HG03097 (cell line): ENCODE data around the gene DIAPH2.
A peak's percentile ranks its signal among the peaks of the same experiment; 100 is the strongest.

Experiments
- ATAC-seq: cut with Tn5 transposase; IDR thresholded peaks from one replicate; pipeline ENCODE4 v1.9.1; 2021; ENCODE audit not compliant: unreplicated experiment, low FRiP score

Gene DIAPH2

DNA sequence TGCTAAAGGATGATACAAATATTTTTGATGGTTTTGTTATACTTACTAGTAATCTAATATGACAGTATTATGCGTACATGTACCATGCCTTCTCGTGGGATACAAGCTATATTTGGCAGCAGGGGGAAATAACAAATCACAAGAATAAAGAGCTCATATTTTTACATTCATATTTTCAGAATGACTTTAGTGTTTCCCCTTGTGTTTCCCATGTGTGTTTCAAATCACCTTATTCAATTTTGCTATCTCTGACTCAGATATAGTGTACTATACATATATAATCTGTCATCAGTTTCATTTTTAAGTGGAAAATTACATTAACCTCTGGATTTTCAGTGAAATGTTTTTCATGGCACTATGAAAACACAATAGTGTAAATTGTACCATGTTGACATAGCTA lies 345.8 kb downstream of the DIAPH2 start:
- no peak for ATAC-seq

DNA sequence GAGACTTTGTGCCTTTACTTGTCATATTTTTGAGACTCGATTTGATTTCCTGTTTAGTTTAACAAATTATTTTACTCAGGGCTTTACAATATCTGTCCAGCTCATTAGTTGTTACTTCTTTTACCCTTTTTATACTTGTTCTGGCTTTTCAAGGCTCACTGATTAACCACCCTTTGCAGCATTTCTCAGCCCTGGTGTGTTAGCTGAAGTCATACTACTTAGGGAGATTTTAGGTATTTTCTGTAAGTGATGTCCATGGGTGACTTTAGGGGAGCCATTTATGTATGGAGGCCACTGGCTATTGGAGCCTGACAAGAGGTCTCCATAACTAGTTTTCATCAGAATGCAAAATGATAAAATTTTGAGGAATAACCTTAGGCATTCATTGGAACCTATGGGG lies 346.3 kb downstream of the DIAPH2 start:
- ATAC-seq, result no peak

DNA sequence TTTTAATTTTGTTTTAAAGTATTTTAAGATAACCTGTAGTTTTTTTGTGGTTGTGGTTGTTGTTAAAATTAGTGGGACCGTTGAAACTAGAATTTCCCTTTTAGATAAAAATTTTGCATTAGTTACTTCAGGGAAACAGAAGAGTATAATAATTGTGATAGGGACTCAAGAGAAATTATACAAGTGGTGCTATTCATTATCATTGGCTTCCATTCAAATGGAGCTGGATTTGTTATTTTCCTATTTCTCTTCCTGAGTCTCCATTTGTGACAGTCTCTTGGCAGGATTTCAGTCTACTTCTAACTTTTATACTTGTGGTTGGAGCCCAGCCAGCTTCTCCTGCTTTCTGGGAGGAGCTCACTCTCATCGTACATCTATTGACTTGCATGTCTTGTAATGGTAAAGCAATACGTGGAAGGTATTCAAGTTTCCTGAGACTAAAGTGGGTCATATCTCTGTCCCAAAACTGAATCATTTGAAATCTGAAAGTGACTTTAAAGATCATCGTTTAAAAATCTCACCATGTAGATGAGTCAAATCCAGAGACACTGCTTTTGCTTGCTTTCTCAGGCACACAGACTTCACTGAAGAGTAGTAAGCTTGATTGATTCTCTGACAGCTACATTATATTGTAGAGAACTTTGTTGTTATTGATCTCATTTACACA lies 354.9 kb downstream of the DIAPH2 start:
- peak; percentile 64 for ATAC-seq

DNA sequence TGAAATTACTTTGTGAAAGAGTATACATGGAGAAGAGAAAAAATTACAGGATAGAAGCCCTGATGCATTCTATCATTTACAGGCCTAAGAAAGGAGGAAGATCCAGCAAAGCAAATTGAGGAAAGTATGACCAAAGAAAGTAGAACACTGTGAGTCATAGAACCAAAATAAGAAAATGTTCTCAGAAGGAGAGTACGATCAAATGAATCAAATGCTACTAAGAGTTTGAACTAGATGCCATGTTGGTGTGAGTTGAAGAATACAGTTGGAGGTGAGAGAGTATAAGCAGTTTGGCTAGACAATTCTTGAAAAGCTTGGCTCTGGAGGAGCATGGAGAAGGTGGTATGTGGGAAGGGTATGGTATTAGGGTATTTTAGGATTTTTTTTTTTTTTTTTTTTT lies 360.8 kb downstream of the DIAPH2 start:
- no peak for ATAC-seq

DNA sequence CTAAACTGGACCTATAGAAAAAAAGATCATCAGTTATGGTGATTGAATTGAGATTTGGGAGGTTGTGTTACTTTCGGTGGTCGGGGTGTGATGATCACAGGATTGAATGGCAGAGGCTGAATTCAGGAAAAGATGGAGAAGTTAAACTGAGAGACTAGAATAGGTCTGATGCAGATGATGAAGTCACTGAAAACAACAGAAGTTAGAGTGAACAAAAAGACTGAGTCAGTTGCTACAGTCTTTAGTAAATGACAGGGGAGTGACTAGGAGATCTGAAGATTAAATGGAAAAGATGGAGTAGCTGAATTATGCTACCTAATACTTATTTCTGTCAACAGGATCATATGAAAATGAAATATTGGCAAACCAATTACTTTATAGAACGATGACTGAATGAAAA lies 362.2 kb downstream of the DIAPH2 start:
- ATAC-seq, result no peak

DNA sequence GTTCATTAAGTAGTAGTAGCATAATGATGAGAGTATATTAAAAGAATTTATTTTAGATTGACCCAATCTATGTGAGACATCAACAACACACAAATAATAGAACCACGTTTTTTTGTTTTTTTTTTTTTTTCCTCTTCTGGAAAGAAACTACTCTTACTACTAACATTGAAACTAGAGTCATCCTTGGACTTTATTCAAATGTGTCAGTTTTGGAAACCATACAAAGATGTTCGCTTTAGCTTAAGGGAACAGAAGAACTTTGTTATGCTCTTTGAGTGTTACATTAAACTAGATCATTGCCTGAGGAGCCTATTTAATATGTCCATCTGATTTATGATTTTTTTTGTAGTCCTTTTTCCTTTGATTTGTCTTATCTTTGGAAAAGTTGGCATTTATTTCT lies 365.8 kb downstream of the DIAPH2 start:
- ATAC-seq, result no peak

DNA sequence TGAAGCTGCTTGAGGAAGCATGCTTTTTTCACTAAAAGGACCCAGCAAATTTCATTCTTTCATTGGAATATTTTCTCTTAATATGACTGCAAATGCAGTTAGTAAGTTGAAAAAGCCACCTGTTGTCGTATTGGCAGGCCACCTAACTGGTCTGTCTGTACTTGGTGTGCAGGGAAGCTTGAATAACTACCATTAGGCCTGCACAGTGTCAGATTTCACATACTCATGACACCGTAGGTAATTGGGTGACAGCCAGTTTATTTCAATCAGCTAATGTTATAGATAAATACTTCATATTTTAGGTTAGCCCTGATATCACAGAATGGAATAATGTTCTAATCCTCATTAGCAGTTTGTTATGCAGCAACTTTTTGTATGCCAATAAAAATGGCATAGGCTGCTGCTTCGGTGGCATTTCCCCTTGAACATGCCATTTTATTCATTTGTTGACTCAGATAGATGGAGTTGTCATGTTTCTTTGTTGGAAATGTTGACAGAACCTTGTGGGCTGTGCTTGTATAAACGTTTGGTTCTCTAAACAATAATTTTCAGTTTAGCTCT lies 372.8 kb downstream of the DIAPH2 start:
- no peak for ATAC-seq

DNA sequence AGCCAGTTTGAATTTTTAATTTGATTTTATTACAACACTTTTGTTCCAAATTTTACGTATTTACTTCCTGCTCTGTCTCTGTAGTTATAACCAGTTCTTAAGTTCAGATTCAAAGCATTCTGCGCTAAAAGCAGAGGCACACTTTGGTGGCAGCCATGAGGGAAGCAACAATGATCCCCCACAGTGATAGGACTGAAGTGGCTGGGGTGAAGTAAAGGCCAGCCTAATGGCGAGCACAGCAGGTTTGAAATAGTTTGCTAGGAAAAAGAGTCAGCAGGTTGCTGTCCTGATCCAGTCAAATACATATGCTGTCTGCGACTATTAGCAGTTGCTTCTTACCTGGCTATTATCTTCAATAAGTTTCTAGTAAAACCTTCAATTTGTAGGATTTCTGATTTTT lies 375.4 kb downstream of the DIAPH2 start:
- ATAC-seq, result no peak

DNA sequence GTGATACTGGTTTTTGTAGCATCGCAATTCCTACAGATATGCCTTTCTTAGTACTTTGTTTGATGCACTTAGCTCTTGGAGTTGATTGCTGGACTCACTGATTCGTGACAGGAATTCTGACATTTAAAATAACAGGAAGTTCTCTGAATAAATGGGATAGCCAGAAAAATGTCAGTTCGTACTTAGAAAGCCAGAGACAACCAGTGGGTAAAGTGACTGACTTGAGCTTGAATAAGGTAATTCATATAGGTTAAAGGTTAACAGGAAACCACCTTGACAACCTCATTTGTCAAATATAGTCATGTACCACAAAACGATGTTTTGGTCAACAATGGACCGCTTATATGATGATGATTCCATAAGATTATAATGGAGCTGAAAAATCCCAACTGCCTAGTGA lies 380.4 kb downstream of the DIAPH2 start:
- no peak for ATAC-seq

DNA sequence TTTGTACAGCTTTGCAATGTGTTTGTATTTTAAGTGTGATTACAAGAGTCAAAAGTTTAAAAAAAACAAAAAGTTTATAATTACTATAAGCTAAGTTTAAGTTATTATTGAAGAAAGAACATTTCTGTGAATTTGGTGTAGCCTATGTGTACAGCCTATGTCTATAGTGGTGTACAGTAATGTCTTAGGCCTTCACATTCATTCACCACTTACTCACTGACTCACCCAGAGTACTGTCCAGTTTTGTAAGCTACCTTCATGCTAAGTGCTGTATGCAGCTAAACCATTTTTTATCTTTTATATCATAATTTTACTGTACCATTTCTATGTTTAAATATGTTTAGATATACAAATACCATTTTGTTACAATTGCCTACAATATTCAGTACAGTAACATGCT lies 381.3 kb downstream of the DIAPH2 start:
- ATAC-seq, result no peak

DNA sequence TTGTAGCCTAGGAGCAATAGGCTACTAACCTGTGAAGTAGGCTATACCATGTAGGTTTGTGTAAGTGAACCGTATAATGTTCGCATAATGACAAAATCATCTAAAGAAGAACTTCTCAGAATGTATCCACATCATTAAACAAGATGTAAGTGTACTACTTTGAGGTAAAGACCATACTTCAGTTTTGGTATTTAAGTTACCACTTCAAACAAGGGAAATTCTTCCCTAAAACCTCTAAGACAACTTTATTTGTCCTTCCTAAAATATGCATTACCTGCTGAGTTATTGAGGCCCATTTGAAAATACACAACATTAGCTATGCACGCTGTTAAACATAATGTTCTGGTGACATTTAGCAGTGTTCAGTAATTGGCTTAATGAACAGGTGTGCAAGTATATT lies 381.7 kb downstream of the DIAPH2 start:
- ATAC-seq, result no peak

DNA sequence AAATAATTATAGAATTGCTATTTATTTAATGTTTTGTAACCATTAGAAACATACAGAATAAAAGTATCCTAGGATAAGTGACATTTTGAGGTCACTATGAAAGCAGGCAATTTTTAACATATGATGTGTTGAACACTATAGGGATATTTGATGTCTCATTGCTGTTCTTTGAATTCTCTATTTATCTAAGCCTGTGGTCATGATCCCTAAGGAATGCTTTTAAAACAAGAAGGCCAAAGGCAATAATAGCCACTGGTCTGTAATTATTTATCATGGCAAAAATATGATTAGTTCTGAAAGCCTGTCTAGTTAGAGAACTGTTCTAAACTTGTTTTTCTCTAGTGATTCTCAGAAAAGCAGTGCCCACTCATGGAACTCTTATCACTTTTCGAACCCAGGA lies 385.7 kb downstream of the DIAPH2 start:
- ATAC-seq, result no peak

DNA sequence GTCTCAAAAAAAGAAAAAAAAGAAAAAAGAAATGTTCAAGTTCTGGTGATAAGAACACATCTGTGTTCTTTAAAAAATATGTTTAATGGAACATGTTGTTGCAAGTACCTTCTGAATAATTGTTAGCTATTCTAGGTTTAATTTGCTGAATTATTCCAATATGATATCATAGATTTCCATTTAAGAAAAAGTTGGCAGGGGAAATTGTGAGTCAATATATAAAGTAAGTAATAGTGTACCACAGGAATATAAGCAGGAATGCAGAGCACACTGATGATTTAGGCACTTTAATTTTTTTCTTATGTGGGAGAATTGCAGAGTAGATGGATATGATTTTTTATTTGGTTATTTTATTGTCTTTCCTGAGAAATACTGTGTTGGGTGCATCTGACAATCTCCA lies 389.8 kb downstream of the DIAPH2 start:
- ATAC-seq, result no peak

DNA sequence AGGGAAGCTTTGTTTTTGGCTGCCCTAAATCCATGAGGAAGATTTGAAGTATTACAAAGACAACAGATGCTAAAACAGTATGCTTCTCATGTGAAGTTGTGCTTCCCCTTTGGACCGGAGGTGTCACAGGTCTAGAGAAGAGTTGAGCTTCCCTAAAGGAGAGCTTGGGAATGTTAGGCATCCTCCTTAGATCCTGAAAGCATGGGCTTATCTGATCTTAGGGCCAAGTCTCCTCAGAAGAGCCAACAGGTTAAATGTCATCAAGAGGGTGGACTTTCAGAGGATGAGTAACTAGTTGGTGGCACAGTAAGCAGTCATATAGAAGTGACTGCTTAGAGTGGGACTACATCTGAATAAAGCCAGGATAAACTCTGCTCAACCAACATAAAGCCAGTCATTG lies 404.5 kb downstream of the DIAPH2 start:
- ATAC-seq, result no peak

DNA sequence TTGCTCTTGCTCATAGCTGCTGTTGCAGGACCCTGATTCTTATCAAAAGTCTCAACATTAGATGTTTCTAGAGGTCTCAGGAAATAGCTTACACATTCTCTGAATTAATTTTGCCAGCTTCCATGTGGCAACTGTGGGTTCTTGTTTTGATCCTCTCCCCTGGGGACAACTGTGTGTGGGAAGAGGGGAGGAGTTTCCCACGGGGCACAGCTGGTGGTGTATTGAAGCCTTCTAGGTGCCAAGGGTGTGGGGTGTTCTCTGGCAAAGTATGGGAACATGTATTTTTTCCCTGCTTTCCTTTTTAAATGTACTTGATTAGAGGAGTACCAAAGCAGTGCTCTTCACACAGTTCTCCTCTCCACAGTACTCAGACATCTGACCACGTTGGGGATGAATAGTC lies 411.7 kb downstream of the DIAPH2 start:
- no peak for ATAC-seq

DNA sequence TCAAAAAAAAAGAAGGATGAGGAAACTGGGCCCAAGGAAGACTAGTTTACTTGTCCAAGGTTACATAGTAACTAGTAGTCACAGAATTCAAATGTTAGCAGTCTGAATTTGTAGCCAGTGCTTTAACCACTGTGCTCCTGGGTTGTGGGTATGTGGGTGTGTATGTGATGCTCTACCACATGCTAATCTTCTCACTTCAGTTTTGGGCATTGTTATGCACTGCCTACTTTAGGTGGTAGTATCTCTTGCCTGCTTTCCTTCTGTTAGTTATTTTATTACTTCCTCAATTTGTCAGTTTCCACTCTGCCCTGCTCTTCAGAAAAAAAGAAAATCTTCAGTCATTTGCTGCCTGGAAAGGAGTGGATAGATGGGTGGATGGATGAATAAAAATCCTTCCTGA lies 418.3 kb downstream of the DIAPH2 start:
- ATAC-seq, result no peak

DNA sequence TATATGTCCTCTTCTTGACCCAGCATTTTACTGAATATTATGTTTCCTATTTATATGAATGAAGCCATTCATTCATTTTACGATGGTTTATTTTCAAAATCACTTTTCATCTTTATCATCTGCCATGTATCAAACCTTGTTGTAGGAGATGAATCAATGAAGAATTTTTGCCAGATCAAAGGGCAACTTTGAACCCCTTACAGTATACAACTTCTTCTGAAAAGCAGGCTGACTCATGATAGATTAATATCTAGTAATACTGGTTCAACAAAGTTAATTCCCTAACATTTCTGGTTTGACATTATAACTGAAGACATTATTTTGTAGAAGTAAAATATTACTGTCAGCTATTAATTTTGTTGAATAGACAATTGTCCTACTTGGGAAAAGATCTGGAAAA lies 425.1 kb downstream of the DIAPH2 start:
- ATAC-seq, result no peak

DNA sequence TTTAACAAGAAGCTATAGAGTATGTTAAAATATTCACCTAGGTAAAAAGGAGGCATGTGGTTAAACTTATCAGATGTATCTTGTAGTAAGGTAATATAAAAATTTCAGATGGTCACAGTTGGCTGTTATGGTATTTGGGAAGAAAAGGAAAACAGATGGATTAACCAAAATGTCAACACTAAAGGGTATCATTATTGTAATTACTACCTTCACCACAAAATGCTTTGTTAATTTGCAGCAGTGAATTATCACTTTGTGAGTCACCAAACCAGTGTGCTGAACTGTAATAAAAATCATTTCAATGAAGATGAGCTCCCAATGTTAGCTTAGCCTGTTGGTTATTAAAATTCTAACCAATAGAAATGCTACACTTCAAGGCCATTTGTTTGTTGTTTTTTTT lies 432.9 kb downstream of the DIAPH2 start:
- ATAC-seq, result no peak

DNA sequence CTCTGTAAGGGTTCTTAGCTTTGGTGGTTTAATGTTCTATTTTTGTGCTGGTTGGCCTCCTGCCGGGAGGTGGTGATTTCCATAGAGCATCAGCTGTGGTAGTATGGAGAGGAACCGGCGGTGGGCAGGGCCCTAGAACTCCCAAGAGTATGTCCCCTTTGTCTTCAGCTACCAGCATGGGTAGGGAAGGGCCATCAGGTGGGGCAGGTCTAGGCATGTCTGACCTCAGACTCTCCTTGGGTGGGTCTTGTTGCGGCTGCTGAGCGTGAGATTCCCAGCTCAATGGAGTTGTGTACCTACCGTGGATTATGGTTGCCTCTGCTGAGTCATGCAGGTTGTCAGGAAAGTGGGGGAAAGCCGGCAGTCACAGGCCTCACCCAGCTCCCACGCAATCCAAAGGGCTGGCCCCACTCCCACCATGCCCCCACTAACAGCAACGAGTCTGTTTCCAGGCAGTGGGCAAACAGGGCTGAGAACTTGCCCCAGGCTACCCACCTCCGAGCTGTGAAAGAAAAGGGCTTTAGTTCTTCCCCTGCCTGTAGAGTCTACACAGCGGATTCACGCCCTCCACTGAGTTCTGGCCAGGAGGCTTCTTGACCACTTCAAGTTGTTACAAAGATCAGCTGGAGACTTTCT lies 434.9 kb downstream of the DIAPH2 start:
- ATAC-seq, result no peak

DNA sequence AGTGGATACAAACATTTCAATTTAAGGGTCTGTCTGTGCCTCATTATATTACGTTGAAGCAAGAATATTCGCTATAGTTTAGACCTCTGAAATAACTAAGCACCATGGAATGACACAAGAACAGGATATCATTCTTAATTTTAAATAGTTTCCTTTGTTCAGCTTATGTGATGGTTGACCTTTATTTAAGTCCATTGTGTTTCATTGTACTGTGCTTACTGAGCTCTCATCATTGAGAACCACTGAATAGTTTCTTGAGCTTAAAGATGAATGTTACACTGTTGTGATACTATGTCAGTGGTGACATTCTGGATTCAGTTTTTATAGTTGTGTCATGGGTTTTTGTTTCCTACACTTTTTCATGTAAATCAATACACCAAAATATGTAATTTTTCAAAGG lies 438.4 kb downstream of the DIAPH2 start:
- no peak for ATAC-seq

DNA sequence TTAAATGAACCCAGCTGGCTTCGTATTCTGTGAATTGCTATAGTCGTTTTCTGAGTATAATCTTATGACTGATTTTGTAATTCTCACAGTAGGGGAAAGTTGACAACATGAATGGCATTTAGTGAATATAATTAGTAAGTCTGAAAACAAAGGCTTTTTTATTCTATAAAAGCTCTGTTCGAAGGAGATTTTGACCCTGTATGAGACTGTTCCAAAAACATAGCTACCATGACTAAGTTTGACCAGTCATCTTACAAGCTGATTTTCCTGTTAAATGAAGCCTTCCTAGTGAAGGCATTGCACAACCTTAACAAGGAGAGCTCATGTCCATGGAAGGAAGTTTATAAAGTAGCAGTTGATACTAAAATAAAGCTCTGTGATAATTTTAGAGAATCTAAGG lies 441.4 kb downstream of the DIAPH2 start:
- ATAC-seq, result no peak

DNA sequence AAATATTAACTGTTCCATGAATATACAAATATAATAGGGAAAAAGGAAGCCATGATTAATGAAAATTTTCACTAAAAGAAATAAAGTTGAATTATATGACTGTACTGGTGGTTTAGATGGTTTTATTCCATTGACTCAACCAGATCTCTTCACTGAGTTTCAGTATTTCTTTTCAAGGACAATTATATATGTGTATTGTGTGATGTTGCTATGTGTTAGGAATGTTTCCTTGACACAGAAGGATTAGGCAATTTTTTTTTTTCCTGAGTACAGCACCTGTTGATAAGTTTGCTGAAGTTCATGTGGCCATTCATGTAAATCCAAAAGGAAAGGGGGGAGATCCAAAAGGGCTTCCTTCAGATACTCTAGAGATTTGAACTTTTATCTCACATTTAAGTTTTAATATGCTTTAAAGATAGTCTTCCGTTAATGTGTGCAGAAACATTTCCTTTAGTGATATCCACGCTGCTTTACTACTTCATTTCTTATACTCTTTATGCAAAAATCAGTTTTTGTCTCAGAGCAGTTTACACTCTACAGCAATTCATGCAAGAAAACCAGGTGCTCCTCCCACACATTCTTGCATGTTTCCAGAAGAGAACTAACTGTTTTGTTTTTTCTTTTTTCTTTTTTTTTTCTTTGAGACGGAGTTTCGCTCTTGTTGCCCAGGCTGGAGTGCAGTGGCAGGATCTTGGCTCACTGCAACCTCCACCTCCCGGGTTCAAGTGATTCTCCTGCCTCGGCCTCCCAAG lies 448.2 kb downstream of the DIAPH2 start:
- ATAC-seq, result no peak
